Measurements from ENCODE around the gene TMEM114.
A peak's percentile ranks its signal among the peaks of the same experiment; 100 is the strongest.

The TMEM114 gene

GRCh38 chr16:8589900-8590688 is at the start of gene TMEM114:
TSS of gene TMEM114 (minus strand) at chr16:8590511. CDS start at chr16:8589838, 673 bp downstream.
- DNase-seq, result no peak

- no peak for DNase-seq
Observed at GRCh38 chr16:8639694-8640093, 49.4 kb upstream of the TMEM114 start.

- DNase-seq, result no peak
Observed at GRCh38 chr16:8634991-8635736, 44.9 kb upstream of the TMEM114 start.

- DNase-seq, result no peak
Observed at GRCh38 chr16:8632675-8633182, 42.4 kb upstream of the TMEM114 start.

- no peak for DNase-seq
Observed at GRCh38 chr16:8631818-8632465, 41.6 kb upstream of the TMEM114 start.

GRCh38 chr16:8631373-8631772 is 41.1 kb upstream of the TMEM114 start:
- DNase-seq, result no peak

DNA sequence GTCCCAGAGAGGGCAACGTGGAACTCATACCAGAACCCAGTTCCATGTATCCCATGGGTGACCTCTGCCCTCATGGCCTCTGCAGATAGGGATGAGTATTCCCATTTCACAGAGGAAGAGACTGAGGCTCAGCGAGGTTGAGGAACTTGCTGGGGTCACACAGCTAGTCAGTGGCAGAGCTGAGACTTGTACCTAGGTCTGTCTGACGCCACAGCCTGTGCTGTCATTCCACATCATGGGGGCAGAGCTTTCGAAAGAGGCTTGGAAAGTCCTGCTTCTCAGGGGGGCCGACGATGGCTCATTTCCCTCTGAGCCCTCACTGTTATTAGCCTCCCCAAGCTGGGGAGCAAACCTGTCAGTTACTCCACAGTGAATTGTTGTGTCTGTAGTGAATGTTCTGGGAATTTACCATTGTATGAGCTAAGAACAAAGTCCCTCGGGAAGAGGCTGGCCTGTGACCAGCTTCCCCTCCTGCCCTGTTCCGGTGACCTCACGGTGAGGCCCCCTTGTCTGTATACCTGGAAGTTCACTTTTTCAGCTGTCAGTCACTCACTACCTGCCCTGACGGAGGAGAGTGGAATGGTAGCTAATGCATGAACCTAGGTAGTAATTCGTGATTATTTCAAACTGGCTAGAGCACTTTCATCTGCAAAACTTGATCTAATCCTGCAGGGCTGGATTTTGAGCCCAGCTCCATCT is 40.1 kb upstream of the TMEM114 start:
- no peak for DNase-seq

- no peak for DNase-seq
Observed at GRCh38 chr16:8628981-8629725, 38.8 kb upstream of the TMEM114 start.

DNA sequence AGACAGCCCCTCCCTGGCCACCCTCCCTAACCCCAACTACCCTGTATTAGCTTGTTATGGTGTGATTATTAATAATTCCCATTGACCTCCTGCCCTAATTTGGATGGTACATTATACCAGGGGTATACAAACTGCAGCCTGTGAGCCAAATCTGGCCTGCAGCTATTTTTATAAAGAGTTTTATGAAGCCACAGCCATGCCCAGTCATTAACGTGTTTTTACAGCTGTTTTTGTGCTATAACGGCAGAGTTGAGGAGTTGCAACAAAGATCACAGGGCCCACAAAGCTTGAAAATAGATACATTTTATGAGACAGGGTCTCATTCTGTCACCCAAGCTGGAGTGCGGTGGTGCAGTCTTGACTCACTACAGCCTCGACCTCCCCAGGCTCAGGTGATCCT is 37.1 kb upstream of the TMEM114 start:
- DNase-seq, result no peak

DNA sequence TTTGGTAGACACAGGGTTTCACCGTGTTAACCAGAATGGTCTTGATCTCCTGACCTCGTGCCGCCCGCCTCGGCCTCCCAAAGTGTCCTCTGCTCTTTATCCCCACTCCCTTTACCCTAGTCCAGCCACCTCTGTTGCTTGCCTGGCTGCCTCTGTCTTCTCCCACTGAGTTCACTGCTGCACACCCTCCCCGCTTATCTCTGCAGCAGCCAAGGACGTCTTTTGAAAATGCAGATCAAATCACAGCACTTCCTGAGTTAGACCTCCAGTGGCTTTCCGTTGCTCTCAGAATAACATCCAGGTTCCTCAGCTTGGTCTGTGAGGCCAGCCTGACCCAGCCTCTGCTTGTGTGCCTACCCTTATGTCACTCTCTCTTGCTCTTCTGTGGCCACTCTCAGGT is 36.6 kb upstream of the TMEM114 start:
- DNase-seq, result no peak

DNA sequence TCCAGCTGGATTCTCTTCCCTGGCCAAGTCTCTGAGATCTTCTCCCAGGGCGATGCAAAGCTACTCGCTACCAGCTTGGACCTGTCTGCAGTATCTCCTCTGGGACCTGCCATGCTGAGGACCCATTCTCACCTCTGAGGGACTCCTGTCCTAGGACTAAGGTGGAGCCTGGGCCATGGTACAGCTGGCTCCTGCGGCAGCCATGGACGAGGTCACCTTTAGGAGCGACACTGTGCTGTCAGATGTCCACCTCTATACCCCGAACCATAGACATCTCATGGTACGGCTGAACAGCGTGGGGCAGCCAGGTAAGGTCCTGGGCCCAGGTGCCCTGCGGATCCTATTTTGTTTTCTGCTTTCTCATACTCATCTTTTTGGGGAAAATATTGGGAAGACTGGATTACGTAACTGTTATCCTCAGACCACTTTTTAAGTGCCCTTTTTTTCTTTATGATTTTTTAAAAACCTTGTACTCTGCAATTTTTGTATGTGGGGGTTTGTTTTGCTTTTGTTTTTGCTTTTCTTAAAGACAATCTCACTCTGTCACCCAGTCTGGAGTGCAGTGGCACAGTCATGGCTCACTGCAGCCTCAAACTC is 35.3 kb upstream of the TMEM114 start:
- DNase-seq, result no peak

DNA sequence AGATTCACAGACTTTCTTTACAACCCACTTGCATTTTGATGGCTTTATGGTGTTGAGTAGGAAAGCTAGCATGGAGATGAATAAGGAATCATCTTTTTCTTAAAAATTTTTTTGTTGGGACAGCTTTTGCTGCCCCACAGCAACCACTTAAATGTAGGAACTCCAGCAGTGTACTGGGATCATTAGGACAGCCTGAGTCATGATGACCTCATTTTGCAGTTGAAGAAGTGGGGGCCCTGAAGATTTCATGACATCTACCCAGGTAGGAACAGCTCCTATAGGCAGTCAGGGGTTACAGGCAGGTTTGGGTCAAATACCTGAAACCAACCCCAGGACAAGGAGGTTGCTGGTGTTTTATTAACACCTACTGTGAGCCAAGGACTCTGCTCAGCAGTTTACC is 33.3 kb upstream of the TMEM114 start:
- DNase-seq, result no peak

DNA sequence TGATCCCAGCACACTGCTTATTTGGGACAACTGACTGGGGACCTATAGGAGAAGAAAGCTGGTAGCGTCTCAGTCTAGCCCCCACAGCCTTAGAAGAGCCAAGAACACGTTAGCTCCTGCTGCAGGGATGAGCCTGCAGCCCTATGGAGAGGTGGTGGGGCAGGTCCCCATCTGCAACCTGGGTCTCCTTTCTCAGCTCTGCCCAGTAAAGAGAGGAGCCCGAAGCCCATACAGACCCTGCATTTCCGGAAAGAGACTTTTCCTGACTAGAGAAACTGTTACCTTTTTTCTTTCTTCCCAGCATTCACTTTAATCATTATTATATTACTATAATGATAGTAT is 32.0 kb upstream of the TMEM114 start:
- DNase-seq, result no peak

DNA sequence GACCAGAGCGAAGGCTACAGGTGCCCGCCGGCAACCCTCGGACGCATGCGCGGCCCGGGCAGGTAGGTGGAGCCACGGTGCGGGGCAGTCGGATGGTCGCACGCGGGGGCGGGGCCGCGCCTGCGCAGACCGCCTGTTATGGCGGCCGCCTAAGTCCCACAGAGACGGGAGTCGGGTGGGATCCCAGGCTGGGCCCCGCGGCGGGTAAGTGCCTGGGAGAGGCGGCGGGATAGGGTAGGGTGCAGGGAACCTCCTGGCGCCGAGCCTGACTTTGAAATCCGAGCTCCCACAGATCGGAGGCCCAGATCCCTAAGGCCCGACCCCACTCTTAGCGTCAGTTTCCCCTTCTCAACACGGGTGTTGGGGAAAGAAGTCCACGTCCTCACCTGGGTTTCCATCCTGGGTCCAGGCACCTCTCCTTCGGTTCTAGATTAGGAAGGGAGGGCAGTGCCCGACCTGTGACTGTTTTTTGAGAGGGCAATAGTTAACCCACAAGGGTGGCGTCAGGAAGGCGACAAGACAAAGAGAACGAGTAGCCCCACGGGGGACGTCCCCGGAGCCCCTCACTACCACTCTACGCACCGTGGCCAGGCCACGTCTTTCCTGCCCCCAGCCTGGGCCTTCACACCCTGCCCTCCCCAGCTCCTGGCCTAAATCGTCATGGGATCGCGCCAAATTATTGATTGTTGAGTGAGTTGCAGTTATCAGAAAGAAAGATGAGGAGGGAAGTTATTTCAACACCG is 31.4 kb upstream of the TMEM114 start, which contains the start of gene METTL22:
METTL22 (plus strand) TSS at position 127 of the 743 bp plus-strand sequence. CDS start 3,968 bp downstream, outside the sequence.
- DNase-seq, result peak; percentile 97

DNA sequence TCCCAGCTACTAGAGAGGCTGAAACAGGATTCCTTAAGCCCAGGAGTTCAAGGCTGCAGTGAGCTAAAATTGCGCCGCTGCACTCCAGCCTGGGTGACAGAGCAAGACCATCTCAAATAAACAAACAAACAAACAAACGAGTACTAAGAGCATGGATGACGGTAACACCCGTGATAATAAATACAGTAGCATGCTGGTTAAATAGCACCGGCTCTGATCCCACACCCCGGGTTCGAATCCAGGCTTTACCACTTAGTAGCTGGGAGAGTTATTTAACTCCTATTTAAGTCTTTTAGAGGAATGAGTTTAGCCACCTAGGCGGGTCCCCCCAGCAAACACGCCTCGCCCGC is 30.9 kb upstream of the TMEM114 start:
- no peak for DNase-seq

DNA sequence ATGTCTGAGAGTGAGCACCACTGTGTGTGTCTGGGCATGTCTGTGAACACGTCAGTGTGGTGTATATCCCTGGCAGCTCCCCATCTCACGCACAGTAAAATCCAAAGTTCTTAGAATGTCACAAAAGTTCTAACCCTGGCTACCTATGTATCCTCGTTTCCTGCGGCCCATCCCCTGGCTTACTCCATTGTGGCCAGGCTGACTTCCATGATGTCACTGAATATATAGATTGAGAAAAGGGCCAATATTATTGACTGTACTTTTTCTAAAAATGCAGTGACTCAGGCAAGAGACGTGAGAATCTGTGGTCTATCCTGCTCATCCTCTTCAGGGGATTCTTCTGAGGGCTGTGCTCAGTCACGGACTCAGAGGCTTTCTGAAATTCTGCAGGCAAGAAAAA is 30.2 kb upstream of the TMEM114 start:
- DNase-seq, result no peak

DNA sequence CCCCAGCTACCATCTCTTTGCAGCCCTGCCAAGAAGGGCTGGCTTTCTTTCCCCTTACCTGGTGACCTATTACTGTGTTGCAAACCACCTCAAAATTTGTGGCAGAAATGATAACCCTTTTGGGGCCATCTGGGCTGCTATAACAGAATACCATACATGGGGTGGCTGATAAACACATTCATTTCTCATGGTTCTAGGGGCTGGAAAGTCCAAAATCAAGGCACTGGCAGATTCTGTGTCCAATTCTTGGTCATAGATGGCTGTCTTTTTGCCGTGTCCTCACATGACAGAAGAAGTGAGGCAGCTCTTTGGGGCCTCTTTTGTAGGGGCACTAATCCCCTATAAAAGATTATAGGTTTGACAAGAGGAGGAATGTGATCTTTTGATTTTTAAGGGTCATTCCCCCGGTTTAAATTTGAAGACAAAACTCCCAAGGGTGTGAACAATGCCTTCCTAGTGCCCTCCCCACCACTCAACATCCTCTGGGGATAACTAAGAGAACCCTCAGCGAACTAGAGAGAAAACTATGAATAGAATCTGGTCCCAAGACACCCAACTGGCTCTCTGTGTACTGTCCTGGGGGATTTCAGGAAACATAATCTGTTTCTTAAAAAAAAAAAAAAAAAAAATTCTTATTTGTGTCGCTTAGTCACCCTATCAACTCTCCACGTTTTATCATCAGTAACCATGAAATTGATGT is 29.5 kb upstream of the TMEM114 start:
- DNase-seq, result no peak

DNA sequence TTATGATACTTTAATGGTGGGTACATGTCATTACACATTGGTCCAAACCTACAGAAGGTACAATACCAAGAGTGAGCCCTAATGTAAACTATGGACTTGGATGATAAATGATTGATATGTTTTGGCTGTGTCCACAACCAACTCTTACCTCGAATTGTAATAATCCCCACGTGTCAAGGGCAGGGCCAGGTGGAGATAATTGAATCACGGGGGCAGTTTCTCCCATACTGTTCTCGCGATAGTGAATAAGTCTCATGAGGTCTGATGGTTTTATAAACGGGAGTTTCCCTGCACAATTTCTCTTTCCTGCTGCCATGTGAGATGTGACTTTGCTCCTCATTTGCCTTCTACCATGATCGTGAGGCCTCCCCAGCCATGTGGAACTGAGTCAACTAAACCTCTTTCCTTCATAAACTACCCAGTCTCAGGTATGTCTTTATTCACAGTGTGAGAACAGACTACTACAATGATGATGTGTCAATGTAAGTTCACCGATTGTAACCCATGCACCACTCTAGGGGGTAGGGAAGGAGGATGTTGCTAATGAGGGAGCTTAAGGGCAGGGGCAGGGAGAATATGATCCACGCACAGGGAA is 24.2 kb upstream of the TMEM114 start:
- no peak for DNase-seq

DNA sequence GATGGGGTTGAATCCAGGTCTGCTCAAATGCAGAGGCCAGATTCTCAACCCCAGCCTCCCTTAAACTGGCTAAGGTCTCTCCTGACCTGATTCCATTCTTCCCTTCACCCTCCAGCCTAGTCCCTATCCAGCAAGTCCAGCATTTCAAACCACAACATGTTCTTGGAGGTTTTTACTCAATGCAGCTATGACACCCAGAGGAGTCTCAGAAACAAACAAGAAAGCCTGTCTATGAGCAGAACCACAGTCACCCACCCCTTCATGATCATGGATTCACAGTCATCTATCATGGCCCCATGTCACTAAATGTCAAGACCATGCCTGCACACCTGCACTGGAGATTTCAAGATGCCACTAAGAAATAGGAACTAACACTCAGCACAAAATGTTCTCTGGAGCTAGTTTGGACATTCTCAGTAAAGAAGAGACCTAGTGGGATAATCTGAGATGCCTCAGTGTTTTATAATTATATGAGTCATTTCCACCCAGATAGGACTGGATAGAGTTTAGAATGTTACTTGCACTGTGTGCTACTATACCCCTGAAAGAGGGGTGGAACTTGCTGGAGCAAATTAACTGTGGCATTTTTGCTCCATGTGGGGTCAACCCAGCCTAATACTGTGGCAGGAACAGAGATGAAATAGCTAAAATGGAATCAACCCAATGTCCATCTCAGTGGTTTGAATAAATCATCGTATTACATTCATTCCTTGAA is 21.7 kb upstream of the TMEM114 start:
- DNase-seq, result no peak

Data from CD4-positive, alpha-beta T cell treated with Interleukin-17A for 4 hours (primary cell).